Erythroblast (primary cell): Measurements from ENCODE around the gene KDM2A.

Experiments
- GATA1 ChIP-seq: IDR thresholded peaks from 2 replicates; pipeline ENCODE4 v1.6.1; 2011; ENCODE audit warnings: low read depth, mild to moderate bottlenecking, control low read depth, low read length, moderate library complexity
- POLR2A ChIP-seq: IDR thresholded peaks from 2 replicates; pipeline ENCODE4 v1.6.1; 2011; ENCODE audit warnings: mild to moderate bottlenecking, low read length

GRCh38 chr11:67165623-67166022 is 46.6 kb downstream of the KDM2A start:
- TF ChIP-seq POLR2A (no peak), GATA1 (no peak)
